H1 (cell line): ENCODE data around the gene PAX5. TPM values are rescaled to one million over a fixed set of nuclear protein-coding genes. Genes with fewer than 3 reads are reported as not detected.
A peak's percentile ranks its signal among the peaks of the same experiment; 100 is the strongest.

Source experiments
- CTCF ChIA-PET: fragments of 300-600 bp; sonication (Branson Sonifier 250); formaldehyde crosslinking; loops from one replicate; lab custom pipeline; 2021; ENCODE audit not compliant: partially characterized antibody; lab: Charles Lee
- POLR2A ChIA-PET: fragments of 300-600 bp; sonication (Branson Sonifier 250); formaldehyde crosslinking; loops from one replicate; lab custom pipeline; 2021; ENCODE audit warnings: inconsistent platforms; ENCODE audit not compliant: partially characterized antibody; lab: Charles Lee
- DNase-seq, 2 experiments: peaks; one replicate each; pipeline versions ENCODE4 v3.0.0 to v3.0.0-alpha.2; 2010 to 2022; ENCODE audit warnings: low spot score in 2 of 2, low read depth in 1 of 2, mixed read lengths in 1 of 2
- FAIRE-seq: peaks from 2 replicates; lab custom pipeline; 2011; peaks lifted over from hg19 to GRCh38; lab: Jason Lieb, UNC
- H2AFZ ChIP-seq: 2 replicates; pipeline ENCODE4 v1.8.1; 2012; ENCODE audit warnings: low read length, inconsistent platforms
- H2AK5ac ChIP-seq: 2 replicates; pipeline ENCODE4 v1.6.1; 2013; ENCODE audit warnings: low read depth, low read length
- H2BK120ac ChIP-seq: replicated peaks from 2 replicates; pipeline ENCODE3; 2013; ENCODE audit warnings: low read depth, low read length, inconsistent platforms
- H2BK12ac ChIP-seq: 2 replicates; pipeline ENCODE4 v1.6.1; 2013; ENCODE audit warnings: low read depth, low read length
- H2BK15ac ChIP-seq: 2 replicates; pipeline ENCODE4 v1.6.1; 2013; ENCODE audit warnings: low read length
- H2BK20ac ChIP-seq: 2 replicates; pipeline ENCODE4 v1.6.1; 2013; ENCODE audit warnings: low read length
- H2BK5ac ChIP-seq: 2 replicates; pipeline ENCODE4 v1.6.1; 2013; ENCODE audit warnings: low read depth, low read length
- H3K14ac ChIP-seq: 2 replicates; pipeline ENCODE4 v1.6.1; 2013; ENCODE audit warnings: inconsistent platforms; ENCODE audit not compliant: insufficient read length
- H3K18ac ChIP-seq: 2 replicates; pipeline ENCODE4 v1.6.1; 2013; ENCODE audit warnings: low read length; ENCODE audit errors: extremely low read depth
- H3K23ac ChIP-seq: 2 replicates; pipeline ENCODE4 v1.6.1; 2013; ENCODE audit warnings: inconsistent platforms; ENCODE audit not compliant: insufficient read length
- H3K23me2 ChIP-seq: 2 replicates; pipeline ENCODE4 v1.6.1; 2013; ENCODE audit warnings: low read depth, low read length
- H3K27ac ChIP-seq: 2 replicates; pipeline ENCODE4 v1.6.1; 2011; ENCODE audit warnings: low read depth, low read length, inconsistent platforms
- H3K27me3 ChIP-seq, 4 experiments: replicated peaks in 1 of 4; 1 replicate in 1 of 4; 2 replicates in 3 of 4; pipeline versions ENCODE4 v1.6.1 to v1.8.1; 2011 to 2013; ENCODE audit warnings: low read length in 3 of 4, mild to moderate bottlenecking in 3 of 4, inconsistent platforms in 2 of 4, mixed read lengths in 2 of 4, moderate library complexity in 1 of 4; ENCODE audit not compliant: control insufficient read depth in 3 of 4, insufficient read depth in 3 of 4; ENCODE audit errors: extremely low read depth in 1 of 4
- H3K36me3 ChIP-seq, 4 experiments: 2 replicates each; pipeline versions ENCODE4 v1.6.1 to v1.8.1; 2011 to 2013; ENCODE audit warnings: mild to moderate bottlenecking in 4 of 4, low read length in 3 of 4, moderate library complexity in 2 of 4, control low read depth in 1 of 4, inconsistent platforms in 1 of 4; ENCODE audit not compliant: insufficient read depth in 4 of 4, control insufficient read depth in 2 of 4
- H3K4ac ChIP-seq: replicated peaks from 2 replicates; pipeline ENCODE3; 2013; ENCODE audit warnings: low read length, low read depth, mixed read lengths, inconsistent platforms; ENCODE audit not compliant: insufficient read length
- H3K4me1 ChIP-seq, 4 experiments: replicated peaks in 1 of 4; 1 replicate in 1 of 4; 2 replicates in 3 of 4; pipeline versions ENCODE4 v1.6.1 to v1.8.1; 2011 to 2013; ENCODE audit warnings: low read length in 3 of 4, inconsistent platforms in 2 of 4, mixed read lengths in 1 of 4; ENCODE audit not compliant: insufficient read depth in 4 of 4, control insufficient read depth in 3 of 4
- H3K4me2 ChIP-seq, 2 experiments: 2 replicates each; pipeline versions ENCODE4 v1.6.1 to v1.8.1; 2011 to 2013; ENCODE audit warnings: low read depth in 2 of 2, low read length in 2 of 2, control low read depth in 1 of 2, inconsistent platforms in 1 of 2, mild to moderate bottlenecking in 1 of 2; ENCODE audit not compliant: insufficient read depth in 1 of 2
- H3K4me3 ChIP-seq, 4 experiments: fragments of 200-600, 300-600 bp in 1 of 4; sonication (generic), shearing (Covaris generic), sonication (Bioruptor Twin) in 1 of 4; 2 replicates each; pipeline versions ENCODE4 v1.5.1 to v1.8.1; 2011 to 2016; ENCODE audit warnings: low read length in 4 of 4, low read depth in 3 of 4, control low read depth in 2 of 4, inconsistent platforms in 2 of 4, mild to moderate bottlenecking in 2 of 4, mixed read lengths in 1 of 4, moderate library complexity in 1 of 4; ENCODE audit not compliant: insufficient read depth in 2 of 4; ENCODE audit errors: extremely low read depth in 1 of 4
- H3K56ac ChIP-seq: replicated peaks from 2 replicates; pipeline ENCODE3; 2013; ENCODE audit warnings: low read depth, mild to moderate bottlenecking, mixed read lengths, low read length, inconsistent platforms; ENCODE audit not compliant: insufficient read length
- H3K79me1 ChIP-seq: 2 replicates; pipeline ENCODE4 v1.6.1; 2013; ENCODE audit warnings: low read depth, low read length, control low read depth
- H3K79me2 ChIP-seq, 2 experiments: 2 replicates each; pipeline versions ENCODE4 v1.6.1 to v1.8.1; 2012 to 2013; ENCODE audit warnings: low read length in 2 of 2, mild to moderate bottlenecking in 2 of 2, inconsistent platforms in 1 of 2; ENCODE audit not compliant: insufficient read depth in 2 of 2, control insufficient read depth in 1 of 2
- H3K9ac ChIP-seq, 4 experiments: replicated peaks in 1 of 4; 1 replicate in 1 of 4; 2 replicates in 3 of 4; pipeline versions ENCODE4 v1.6.1 to v1.8.1; 2011 to 2013; ENCODE audit warnings: low read depth in 3 of 4, low read length in 3 of 4, control low read depth in 2 of 4, mild to moderate bottlenecking in 2 of 4, moderate library complexity in 2 of 4, inconsistent platforms in 1 of 4; ENCODE audit errors: extremely low read depth in 1 of 4
- H3K9me3 ChIP-seq, 2 experiments: 2 replicates each; pipeline versions ENCODE4 v1.6.1 to v1.8.1; 2012 to 2013; ENCODE audit warnings: mild to moderate bottlenecking in 2 of 2, moderate library complexity in 2 of 2, control low read depth in 1 of 2, inconsistent platforms in 1 of 2, low read depth in 1 of 2, low read length in 1 of 2, mixed read lengths in 1 of 2; ENCODE audit not compliant: insufficient read depth in 2 of 2
- H4K20me1 ChIP-seq, 2 experiments: replicated peaks in 1 of 2; 2 replicates each; pipeline versions ENCODE3 to v1.8.1; 2011 to 2013; ENCODE audit warnings: inconsistent platforms in 2 of 2, low read length in 2 of 2, mild to moderate bottlenecking in 1 of 2; ENCODE audit not compliant: insufficient read depth in 2 of 2, control insufficient read depth in 1 of 2
- H4K5ac ChIP-seq: 2 replicates; pipeline ENCODE4 v1.6.1; 2013; ENCODE audit warnings: low read length, low read depth, mixed read lengths, inconsistent platforms; ENCODE audit not compliant: insufficient read length
- H4K8ac ChIP-seq: 2 replicates; pipeline ENCODE4 v1.8.0; 2013; ENCODE audit warnings: mild to moderate bottlenecking, moderate library complexity, low read length, inconsistent platforms; ENCODE audit not compliant: insufficient read depth; ENCODE audit errors: extremely low read depth
- H4K91ac ChIP-seq: replicated peaks from 2 replicates; pipeline ENCODE3; 2013; ENCODE audit warnings: low read length, mixed read lengths, inconsistent platforms; ENCODE audit not compliant: insufficient read length
- BACH1 ChIP-seq: IDR thresholded peaks from 2 replicates; pipeline ENCODE4 v1.6.1; 2012; ENCODE audit warnings: low read length, improper control_type of control experiment
- BCL11A ChIP-seq, 2 experiments: IDR thresholded peaks; one replicate each; pipeline ENCODE4 v1.6.1; 2011; ENCODE audit warnings: low read depth in 2 of 2, low read length in 2 of 2, mild to moderate bottlenecking in 2 of 2
- CHD1 ChIP-seq: IDR thresholded peaks from 2 replicates; pipeline ENCODE4 v1.6.1; 2012; ENCODE audit warnings: low read depth, low read length, improper control_type of control experiment
- CTCF ChIP-seq, 3 experiments: IDR thresholded peaks; 1 replicate in 2 of 3; 2 replicates in 1 of 3; pipeline versions ENCODE4 v1.5.1 to v1.6.1; 2011; ENCODE audit warnings: low read length in 3 of 3, mild to moderate bottlenecking in 3 of 3, inconsistent platforms in 2 of 3, low read depth in 1 of 3, moderate library complexity in 1 of 3; ENCODE audit not compliant: insufficient read depth in 1 of 3; ENCODE audit errors: control extremely low read depth in 1 of 3
- KDM1A ChIP-seq: fragments of 200-600, 300-600 bp; sonication (generic); IDR thresholded peaks from 2 replicates; pipeline ENCODE4 v1.7.1; 2016; ENCODE audit warnings: mild to moderate bottlenecking, low read length, borderline replicate concordance
- MAFK ChIP-seq: IDR thresholded peaks from 2 replicates; pipeline ENCODE4 v1.6.1; 2012; ENCODE audit warnings: low read depth, mild to moderate bottlenecking, improper control_type of control experiment, low read length
- RAD21 ChIP-seq, 2 experiments: IDR thresholded peaks in 1 of 2; conservative IDR thresholded peaks in 1 of 2; 2 replicates each; pipeline ENCODE4 v1.6.1; 2011; ENCODE audit warnings: low read depth in 2 of 2, low read length in 2 of 2, improper control_type of control experiment in 1 of 2, inconsistent platforms in 1 of 2, mild to moderate bottlenecking in 1 of 2, moderate library complexity in 1 of 2
- TAF7 ChIP-seq: optimal IDR thresholded peaks from 2 replicates; pipeline ENCODE3; 2011; ENCODE audit warnings: low read depth, mild to moderate bottlenecking, inconsistent platforms, low read length, moderate library complexity, borderline replicate concordance
- WGBS, 2 experiments: shearing (Covaris generic) in 1 of 2; methylation state at CpG; one replicate each; pipeline versions ENCODE4 v1.1.6 to v1.1.7; 2013 to 2015; ENCODE audit warnings: low lambda C conversion rate in 2 of 2, mixed read lengths in 2 of 2, inconsistent platforms in 1 of 2, low coverage in 1 of 2, missing lambda C conversion rate in 1 of 2; ENCODE audit not compliant: insufficient replicate concordance in 2 of 2, insufficient coverage in 1 of 2, insufficient read length in 1 of 2; ENCODE audit errors: extremely low coverage in 1 of 2, missing lambda C conversion rate in 1 of 2; 5-methylcytosine and 5-hydroxymethylcytosine counted together
- polyA plus RNA-seq, 7 experiments: library from polyadenylated mRNA; depleted of rRNA in 3 of 7; stranded (reverse) in 5 of 7; unstranded in 2 of 7; fragments of >200 nt in 5 of 7; fragments of 200-250 nt in 2 of 7; gene quantifications; 1 replicate in 5 of 7; 2 replicates in 1 of 7; 4 replicates in 1 of 7; pipeline versions ENCODE4 v1.2.1 to v1.2.3, GENCODE V29; 2011 to 2013; ENCODE audit warnings: missing spikeins in 2 of 7, mixed read lengths in 2 of 7
- total RNA-seq: library from RNA; stranded (reverse); fragmentation: NEBNext Ultra II Directional; extraction: Animal tissue kit (Norgen Biotek cat#: 25700); gene quantifications from 2 replicates; pipeline ENCODE4 v1.2.1, GENCODE V29; 2021

Gene PAX5
- total and polyA plus RNA-seq, 2 of the 8 experiments (the other 6 are each of a cell fraction or from before 2014, with no cell fraction given), result 0.29 to 0.43 TPM

GRCh38 chr9:36913393-36914211 lies 120.5 kb downstream of the PAX5 start:
- Histone ChIP-seq H2BK20ac (no peak overlapping the region), H3K18ac (no peak overlapping the region), H2BK5ac (no peak overlapping the region), H3K4ac (no peak overlapping the region), H3K4me2 (no peak overlapping the region), H3K14ac (no peak overlapping the region), H3K27me3 (no peaks in the 10 kb centered on the region), H3K9me3 (no peaks in the 10 kb centered on the region), H2BK12ac (no peak overlapping the region), H2BK120ac (no peak overlapping the region), H4K5ac (no peak overlapping the region), H2AFZ (no peak overlapping the region), H3K4me1 (peaks cover 3 to 7% (median 4%) of the 10 kb centered on the region in 4 experiments), H3K79me1 (no peaks in the 10 kb centered on the region), H3K56ac (no peak overlapping the region), H3K23ac (no peak overlapping the region), H2AK5ac (no peak overlapping the region), H4K91ac (no peak overlapping the region), H2BK15ac (no peak overlapping the region), H3K79me2 (no peaks in the 10 kb centered on the region), H3K4me3 (no peak overlapping the region), H4K20me1 (no peaks in the 10 kb centered on the region), H3K23me2 (no peaks in the 10 kb centered on the region), H3K9ac (no peak overlapping the region), H3K36me3 (no peaks in the 10 kb centered on the region), H3K27ac (no peak overlapping the region), H4K8ac (no peak overlapping the region)
- FAIRE-seq, result no peak
- ChIA-PET POLR2A (no interaction called here), CTCF (interaction anchor here (0.7 to 12.0 kb wide), 24 partner anchors 8 to 437 kb away, joined by 3 to 74 read pairs (median 4); no protein-coding TSS in a partner anchor)
- DNase-seq, result no peak
- WGBS, 2 experiments, result 62% methylated on average over 10 of the region's 10 CpGs; no CpG with 5 or more reads in 1 of the 2 experiments
- TF ChIP-seq TAF7 (no peak), RAD21 (IDR thresholded peaks at IDR 0.05 in 1 of 2, conservative IDR thresholded peaks at IDR 0.05 in 1 of 2; ENCODE audit: low read depth in 2 of 2, low read length in 2 of 2) (peak in 1 of 2 experiments; percentile 23; a peak in 1 of 4 replicates), BCL11A (IDR thresholded peaks at IDR 0.05; ENCODE audit: low read depth in 2 of 2, low read length in 2 of 2) (no peak), BACH1 (no peak), MAFK (peak; percentile 67), KDM1A (no peak), CTCF (IDR thresholded peaks at IDR 0.05; ENCODE audit: control extremely low read depth in 1 of 3, insufficient read depth in 1 of 3, low read depth in 1 of 3, low read length in 3 of 3) (peak; percentile 38 to 54 (median 41)), CHD1 (no peak)
